T follicular helper cell (primary cell): ENCODE measurements around the gene GREB1.

Experiments used
- DNase-seq: peaks from one replicate; pipeline ENCODE4 v3.0.0-alpha.2; 2020; ENCODE audit warnings: low read depth
- total RNA-seq, 2 experiments: gene quantifications; one replicate each; lab custom pipeline; 2026; lab: John Stamatoyannopoulos, UW

The GREB1 gene
- 0.04 to 0.54 reads per million in 2 experiments for total RNA-seq

GRCh38 chr2:11533278-11534070, at the start of gene GREB1:
TSS of gene GREB1 (plus strand) at chr2:11534045. CDS start at chr2:11556615, 22,570 bp downstream.
- DNase-seq, result no peak

- DNase-seq, result no peak
Measured at GRCh38 chr2:11488809-11489208, 45.0 kb upstream of the GREB1 start.

- no peak for DNase-seq
Measured at GRCh38 chr2:11490194-11490593, 43.7 kb upstream of the GREB1 start.

- no peak for DNase-seq
Measured at GRCh38 chr2:11491348-11491933, 42.4 kb upstream of the GREB1 start.

- no peak for DNase-seq
Measured at GRCh38 chr2:11492244-11492643, 41.6 kb upstream of the GREB1 start.

- DNase-seq, result no peak
Measured at GRCh38 chr2:11492720-11493119, 41.1 kb upstream of the GREB1 start.

- no peak for DNase-seq
Measured at GRCh38 chr2:11493282-11493681, 40.6 kb upstream of the GREB1 start.

- DNase-seq, result no peak
Measured at GRCh38 chr2:11494310-11494709, 39.5 kb upstream of the GREB1 start.

- DNase-seq, result no peak
Measured at GRCh38 chr2:11495844-11496681, 37.8 kb upstream of the GREB1 start.

- no peak for DNase-seq
Measured at GRCh38 chr2:11498543-11499034, 35.3 kb upstream of the GREB1 start.

- DNase-seq, result no peak
Measured at GRCh38 chr2:11499081-11499743, 34.6 kb upstream of the GREB1 start.

- DNase-seq, result no peak
Measured at GRCh38 chr2:11500702-11501303, 33.0 kb upstream of the GREB1 start.

- no peak for DNase-seq
Measured at GRCh38 chr2:11502740-11503292, 31.0 kb upstream of the GREB1 start.

- DNase-seq, result no peak
Measured at GRCh38 chr2:11503354-11503927, 30.4 kb upstream of the GREB1 start.

GRCh38 chr2:11505652-11506610, 27.9 kb upstream of the GREB1 start:
- DNase-seq, result no peak

- DNase-seq, result no peak
Measured at GRCh38 chr2:11506611-11506969, 27.3 kb upstream of the GREB1 start.

- DNase-seq, result no peak
Measured at GRCh38 chr2:11507517-11507916, 26.3 kb upstream of the GREB1 start.

- no peak for DNase-seq
Measured at GRCh38 chr2:11508279-11508678, 25.6 kb upstream of the GREB1 start.

- no peak for DNase-seq
Measured at GRCh38 chr2:11509657-11510360, 24.0 kb upstream of the GREB1 start.
